NCI-H146 treated with DMSO at 0.1 percent for 48 hours (cell line): ENCODE results near the gene LAMB2.

ENCODE experiments used
- DNase-seq: peaks from one replicate; lab custom pipeline; 2025; ENCODE audit not compliant: unreplicated experiment; lab: John Stamatoyannopoulos, UW

The LAMB2 gene

DNA sequence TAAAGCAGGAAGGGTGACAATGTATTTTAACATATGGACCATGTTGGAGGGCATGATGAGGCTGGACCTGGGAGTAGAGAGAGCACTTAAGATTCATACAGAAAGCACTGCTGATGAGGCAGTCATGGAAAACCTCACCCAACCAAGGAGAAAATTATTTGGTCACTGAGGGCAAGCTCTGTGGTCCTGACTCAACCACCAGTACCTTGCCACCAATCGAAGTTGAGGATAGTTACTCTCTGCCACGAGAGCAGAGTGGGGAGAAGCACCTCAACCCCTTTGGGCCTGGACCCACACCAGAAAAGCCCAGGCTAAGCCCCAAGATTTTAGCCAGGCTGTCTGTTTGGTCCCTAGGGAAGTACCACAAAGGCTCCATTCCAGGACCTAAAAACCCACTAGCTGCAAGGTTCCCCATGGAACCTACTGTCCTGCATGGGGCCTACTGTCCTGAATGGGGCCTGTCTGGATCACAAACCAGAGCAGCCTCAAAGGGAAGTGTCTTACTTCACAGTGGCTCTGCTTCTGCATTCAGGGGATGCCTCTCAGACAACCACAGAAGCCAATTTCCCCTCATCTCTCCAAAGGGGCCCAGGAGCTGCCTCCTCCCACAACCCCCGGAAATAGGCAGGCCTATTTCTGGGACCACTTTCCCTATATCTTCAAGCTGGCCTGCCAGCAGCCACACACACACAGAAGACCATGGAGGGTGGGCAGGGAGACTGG is 29.1 kb upstream of the LAMB2 start:
- DNase-seq = no peak

DNA sequence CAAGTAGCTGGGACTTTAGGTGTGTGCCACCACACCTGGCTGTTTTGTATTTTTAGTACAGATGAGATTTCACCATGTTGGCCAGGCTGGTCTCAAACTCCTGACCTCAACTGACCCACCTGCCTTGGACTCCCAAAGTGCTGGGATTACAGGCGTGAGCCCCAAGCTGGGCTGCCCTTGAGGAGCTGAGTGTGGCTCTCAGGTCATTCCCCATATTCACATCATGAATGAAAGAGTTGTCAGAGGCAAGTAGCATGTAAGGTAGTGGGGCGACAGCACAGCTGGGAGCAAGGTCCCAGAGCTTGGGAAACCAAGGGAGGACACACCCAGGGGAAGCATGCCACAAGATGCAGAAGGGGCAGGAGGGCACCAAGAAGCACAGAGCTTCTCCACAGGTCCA is 28.3 kb upstream of the LAMB2 start:
- DNase-seq = no peak

DNA sequence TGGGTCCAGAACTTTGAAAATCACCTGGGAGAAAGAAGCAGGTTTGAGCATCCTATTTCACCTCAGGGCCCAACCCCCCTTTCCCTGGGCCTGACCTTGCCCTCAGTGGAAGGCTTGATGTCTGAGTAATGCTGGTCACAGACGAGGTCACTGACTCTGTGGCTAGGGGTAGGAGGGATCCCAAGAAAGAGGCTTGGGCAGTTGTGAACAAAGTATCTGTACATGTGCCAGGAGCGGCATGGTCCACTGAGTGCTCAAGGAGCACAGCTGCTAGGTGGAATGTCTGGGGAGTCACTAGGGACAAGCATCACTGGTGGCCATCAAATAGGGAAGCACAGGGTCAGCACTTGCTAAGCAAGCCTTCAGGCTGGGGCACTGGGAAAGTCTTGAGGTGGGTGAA is 25.9 kb upstream of the LAMB2 start:
- DNase-seq = no peak

DNA sequence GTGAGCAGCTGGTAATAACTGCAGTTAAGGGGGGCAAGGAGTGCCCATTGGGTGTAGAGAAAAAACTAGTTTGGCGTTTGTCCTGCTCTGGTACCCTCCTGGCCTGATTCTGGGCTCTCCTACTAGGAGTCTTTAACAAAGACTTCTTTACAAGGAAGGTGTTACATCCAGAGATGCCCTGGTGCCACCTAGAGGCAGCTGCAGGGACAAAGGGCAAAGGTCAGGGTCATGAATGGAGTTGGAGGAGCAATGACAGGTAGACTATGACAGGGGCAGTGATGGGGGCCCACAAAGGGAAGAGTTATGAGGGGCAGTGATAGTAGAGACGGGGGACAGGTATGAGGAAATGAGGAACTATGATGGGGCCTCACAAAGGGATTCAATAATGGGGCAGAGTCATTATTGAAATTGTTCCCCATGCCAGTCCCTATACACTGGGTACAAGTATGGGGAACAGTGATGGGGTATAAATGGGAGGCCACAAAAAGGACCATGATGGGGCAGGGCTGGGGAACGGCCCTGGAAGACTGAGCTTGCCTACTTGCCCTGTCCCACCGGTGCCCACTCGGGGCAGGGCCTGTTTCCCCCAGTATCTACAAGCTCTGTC is 25.4 kb upstream of the LAMB2 start:
- no peak for DNase-seq

DNA sequence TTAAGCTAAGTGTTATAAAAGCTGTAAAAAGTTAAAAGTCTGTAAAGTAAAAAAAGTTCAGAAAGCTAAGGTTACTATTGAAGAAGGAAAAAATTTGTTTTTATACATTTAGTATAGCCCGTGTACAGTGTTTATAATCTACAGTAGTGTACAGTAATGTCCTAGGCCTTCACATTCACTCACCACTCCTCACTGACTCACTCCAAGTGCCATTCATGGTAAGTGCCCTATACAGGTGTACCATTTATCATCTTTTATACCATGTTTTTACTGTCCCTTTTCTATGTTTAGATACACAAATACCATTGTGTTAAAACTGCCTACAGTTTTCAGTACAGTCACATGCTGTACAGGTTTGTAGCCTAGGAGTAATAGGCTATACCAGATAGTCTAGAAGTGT is 24.4 kb upstream of the LAMB2 start:
- DNase-seq = no peak

DNA sequence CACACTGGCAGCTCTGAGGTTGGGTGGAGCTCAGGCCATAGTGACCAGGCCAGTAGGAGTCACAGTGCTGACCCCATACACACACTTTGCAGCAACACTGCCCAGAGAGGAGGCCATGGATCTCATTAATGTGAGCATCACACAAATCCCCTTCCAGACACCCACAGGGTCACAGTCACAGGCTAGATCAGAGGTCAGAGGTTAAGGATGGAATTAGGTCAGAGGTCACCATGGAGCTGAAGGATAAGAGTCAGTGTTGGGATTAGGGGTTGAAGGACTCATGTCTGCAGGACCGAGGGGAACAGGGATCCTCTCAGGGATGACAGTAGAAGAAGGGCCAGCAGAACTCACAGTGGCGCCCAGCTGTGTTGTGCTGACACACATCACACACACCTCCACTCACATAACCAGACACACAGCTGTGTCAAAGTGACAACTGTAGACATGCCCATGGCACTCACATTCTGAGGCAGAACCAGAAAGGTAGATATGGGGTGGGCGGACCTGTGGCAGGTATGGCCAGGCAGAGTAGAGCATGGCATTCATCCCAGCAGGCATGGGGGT is 20.6 kb upstream of the LAMB2 start:
- no peak for DNase-seq

DNA sequence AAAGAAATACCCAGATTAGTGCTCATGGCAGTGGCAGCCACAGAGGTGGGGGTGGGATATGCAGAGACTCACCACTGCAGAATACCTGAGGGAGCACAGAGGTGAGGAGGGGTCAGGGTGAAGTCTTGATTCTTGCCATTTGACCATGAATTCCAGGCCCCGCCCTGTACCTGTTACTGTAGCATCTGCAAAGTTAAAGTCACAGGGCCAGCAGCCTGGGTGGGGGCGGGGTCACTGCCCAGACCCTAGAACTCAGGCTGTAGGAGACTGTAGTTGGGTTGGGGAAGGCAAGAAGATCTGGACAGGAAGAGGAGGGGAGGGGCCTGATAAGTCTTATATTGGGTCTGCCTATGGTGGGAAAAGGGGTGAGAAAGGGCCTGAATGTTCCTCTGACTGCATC is 18.8 kb upstream of the LAMB2 start:
- DNase-seq = no peak

DNA sequence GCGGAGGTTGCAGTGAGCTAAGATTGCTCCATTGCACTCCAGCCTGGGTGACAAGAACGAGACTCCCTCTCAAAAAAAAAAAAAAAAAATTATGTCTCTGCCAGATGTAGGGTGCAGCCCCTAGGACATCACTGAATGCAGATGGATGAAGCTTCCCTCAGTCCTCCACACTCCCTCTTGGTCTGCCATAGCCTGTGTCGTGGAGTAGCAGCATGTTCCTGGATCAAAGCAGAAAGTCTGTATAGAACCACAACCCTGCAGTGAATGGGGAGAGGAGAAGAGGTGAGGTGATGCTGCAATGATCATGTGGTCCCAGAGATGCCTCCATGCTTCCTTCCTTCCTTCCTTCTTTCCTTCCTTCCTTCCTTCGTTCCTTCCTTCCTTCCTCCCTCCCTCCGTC is 15.3 kb upstream of the LAMB2 start:
- no peak for DNase-seq

DNA sequence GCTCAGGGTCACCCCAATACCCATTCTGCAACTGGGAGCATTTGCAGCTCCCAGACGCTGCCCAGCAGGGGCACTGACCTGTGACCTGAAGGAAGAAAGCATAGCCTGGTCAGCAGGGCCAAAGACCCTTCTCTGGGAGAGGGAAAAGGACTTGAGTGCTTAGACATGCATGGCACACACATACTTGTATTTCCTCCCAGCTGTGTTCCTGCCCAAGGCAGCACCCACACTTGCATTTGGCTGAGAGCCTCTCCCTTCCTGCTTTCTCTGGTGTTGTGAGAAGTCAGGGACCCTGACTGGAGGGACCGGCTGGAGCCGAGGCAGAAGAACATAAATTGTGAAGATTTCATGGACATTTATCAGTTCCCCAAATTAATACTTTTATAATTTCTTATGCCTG is 7.2 kb upstream of the LAMB2 start:
- DNase-seq = no peak

DNA sequence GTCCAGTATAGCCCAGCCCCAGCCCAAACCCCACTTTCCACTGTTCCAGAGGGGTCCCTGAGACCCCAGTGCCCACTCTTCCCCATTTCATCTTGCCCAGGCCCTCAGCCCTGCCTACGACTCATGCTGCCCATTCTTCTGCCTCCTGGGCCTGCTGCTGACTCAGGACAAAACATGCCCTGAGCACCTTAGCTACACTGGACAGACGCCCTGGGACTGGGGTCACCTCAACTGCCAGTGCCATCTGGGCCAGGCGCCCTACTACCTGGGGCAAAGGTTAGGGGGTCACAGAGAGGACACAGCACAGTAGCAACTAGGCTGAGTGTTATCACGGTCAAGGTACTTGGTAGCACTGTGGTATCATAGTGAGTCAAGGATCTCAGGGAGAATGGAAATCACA is 2.6 kb upstream of the LAMB2 start:
- DNase-seq = no peak

DNA sequence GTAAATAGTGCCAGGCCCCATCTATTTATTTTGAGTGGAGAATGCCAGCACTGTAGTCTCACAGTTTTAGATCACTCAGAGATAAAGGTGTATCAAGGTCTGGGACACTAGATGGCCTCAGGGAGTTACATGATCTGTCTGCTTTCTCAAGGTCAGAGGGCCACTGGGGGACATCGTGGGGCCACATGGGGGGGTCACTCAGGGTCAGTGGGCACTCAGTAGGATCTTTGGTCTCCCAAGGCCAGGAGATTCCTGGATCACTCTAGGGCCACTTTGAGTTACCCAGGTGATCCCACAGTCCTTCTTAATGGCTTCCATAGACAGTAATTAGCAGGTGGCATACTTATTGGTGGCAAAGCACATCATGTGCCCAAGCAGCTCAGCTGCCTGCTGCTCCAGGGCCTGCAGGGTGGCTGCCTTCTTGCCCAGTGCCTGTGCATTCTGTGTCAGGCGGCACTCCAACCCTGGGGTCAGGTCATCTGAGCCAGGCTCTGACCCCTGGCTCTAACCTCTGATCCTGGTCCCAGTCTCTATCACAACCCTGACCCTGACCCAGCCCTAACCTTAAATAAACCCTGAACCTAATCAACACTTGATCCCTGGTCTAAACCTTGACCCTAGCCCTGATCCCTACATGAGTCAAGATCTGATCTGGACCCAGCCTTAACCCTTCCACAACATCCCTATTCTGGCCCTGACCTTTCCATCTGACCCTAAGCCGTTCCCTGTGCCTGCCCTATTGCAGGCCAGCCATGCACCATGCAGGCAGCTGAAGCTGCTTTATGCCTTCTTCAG is 1.8 kb upstream of the LAMB2 start:
- no peak for DNase-seq

DNA sequence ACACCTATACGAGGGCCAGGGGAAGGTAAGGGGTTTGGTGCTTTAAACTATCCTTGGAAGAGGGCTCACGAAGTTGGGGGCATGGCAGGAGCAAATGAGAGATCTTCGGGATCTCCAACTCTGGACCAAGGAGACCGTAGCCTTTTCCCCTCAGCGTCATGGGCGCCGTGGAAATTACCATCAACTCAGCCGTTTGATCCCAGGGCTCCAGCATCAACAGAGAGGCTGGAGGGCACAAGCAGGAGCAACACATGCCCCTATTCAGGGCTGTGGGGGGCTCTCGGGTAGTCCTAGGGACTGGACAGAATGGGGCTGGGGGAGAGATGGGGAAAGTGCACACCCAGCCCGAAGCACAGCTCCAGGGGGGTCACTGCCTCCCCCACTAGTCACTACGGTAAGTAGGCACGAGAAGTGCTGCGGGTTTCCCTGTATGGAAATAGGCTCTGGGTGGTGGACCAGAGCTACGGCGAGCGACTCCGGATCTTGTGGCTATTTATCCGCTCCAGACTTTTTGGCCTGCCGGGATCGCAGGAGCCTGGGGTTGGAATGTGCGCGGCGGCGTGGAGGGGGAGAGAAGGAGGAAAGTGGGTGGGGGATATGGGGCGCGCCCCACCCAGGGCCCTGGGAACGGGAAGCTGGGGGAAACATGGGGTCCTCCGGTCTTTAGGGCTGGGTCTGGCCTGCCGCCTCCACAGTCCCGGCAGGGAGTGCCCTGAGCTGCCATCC is 539 bp upstream of the LAMB2 start:
- DNase-seq = peak; percentile 26

DNA sequence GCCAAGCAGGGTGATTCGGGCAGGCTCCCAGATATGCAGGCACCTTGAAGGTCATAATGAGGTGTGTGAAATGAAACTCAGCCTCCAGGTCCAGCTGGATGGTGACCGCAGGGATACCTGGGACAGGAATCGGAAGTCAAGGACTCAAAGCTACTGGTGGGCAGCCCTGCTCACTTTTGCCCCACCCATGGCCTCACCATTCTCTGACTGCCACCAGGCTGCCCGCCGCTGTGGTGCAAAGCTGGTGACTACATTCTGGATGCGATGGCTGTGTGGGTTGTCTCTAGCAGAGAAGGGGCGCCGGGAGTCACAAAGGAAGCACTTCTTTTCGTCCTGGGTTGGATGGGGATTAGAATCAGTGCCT is 795 bp downstream of the LAMB2 start:
- DNase-seq = no peak

DNA sequence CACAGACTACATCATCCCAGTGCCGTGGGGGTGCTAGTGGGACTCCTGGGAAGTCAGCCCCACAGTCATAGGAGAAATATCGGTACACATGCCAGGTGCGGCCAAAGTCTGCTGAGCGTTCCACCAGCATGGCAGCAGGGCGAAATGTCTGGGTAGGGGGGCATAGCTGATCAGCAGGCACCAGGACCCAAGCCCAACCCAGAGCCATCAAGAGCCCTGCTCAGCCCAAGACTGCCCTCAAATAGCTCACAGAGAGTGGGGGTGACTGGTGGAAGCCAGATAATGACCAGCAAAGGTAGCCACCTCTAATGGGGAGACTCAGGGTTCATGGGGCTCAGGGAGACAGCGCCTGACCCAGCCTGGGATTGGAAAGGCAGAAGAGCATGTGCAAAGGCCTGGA is 1.3 kb downstream of the LAMB2 start:
- no peak for DNase-seq

DNA sequence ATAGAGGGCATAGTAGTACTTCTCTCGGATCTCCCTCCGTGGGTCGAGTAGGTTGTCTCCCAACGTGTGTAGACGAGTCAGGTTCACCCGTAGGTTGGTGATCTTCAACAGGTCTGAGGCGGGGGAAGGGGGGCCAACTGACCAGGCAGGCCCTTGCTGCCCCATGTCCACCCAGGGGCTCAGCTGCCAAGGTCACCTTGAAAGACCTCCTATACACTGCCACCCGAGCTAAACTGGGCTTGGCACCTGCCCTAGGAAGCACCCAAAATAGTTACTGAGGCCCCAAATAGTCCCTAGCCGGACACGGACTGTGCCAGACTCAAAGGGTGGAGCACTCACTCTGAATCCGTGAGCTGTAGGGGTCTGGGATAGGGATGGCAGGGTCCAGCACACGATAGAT is 1.8 kb downstream of the LAMB2 start:
- no peak for DNase-seq

DNA sequence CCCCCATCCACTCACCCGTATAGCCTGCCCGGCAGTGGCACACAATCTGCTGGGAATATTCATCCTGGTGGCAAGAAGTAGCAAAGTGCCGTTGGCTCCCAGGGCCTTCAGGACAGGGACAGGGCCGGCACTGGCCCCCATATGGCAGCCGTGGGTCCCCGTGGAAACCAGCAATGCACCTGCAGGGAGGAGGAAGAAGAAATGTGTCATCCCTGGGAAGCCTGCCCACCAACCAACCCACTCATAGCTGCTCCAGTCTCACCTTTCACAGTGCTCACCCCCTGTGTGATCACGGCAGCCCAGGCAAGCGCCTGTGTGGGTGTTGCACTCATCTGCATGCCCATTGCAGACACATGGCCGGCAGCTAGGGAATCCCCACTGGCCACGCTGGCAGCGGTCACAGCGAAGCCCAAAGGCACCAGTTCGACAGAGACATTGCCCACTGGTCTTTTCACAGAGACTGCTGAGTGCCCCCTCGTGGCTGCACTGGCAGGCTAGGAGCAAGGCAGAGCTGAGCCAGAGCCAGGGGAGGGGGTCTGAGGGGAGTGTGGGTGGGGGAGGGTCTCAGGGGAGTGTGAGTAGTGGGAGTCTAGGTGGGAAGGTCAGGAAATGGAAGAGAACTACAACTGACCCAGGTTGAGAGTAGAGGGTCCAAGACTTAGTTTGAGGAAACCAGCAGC is 7.7 kb downstream of the LAMB2 start:
- DNase-seq = no peak

DNA sequence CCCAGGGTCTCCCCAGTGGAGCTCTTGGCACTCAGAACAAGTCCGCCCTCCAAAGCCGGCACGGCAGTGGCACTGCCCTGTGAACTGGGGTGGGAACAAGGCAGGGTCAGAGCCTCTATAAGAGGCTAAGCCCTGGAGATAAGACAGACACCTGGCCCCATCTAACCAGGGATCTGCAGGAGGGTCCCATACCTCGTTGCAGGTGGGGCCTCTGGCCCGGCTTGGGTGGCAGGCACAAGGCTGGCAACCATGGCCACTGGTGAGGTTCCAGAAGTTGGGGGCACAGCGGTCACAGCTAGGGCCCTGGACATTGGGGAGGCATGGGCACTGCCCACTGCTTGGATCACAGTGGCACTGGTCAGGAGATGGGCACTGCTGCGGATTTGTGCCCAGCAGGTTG is 8.6 kb downstream of the LAMB2 start:
- no peak for DNase-seq

DNA sequence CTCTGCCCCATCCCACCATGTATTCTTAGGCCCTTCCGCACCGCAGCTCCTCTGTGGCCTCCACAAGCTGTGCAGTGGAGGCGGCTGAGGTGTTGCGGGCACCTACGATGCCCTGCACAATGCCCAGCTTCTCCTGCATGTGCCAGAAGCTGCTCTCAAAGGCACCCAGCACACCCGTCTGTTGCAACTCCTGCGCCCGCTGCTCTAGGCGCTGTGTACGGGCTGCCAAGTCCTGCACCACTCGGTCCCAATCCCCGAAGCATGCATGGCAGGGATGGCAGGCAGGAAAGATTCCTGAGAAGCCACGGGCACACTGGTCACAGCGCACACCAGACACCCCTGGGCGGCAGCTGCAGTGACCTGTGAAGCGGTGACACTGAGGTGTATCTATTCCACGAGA is 9.2 kb downstream of the LAMB2 start:
- DNase-seq = no peak

DNA sequence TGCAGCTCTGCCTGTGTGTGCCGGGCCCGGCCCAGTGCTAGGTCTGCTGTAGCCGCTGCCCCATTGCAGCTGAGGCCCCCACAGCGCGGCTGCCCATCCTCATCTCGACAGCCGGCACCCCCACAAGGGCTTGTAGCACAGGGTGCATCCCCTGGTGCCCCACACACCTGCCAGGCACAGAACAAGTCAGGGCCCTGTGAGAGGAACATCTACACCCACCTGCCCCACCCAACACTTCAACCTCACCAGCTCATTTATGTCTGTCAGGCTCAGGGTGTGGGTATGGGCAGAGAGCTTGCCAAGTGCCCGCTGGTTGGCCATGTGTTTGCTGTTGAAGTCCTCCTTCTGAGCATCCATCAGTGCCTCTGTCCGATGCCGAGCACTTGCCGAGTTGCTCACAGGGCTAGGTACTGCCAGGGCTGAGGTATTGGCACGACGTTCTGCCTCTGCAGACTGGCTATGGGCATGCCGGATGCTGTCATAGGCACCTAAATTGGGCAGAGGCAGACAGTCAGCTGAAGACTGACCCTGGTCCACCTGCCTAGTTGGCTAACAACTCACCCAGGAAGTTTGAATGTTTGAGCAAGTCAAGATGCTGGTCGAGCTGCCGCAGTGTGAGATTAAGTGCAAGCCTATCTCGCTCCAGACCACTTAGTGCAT is 9.8 kb downstream of the LAMB2 start:
- no peak for DNase-seq

DNA sequence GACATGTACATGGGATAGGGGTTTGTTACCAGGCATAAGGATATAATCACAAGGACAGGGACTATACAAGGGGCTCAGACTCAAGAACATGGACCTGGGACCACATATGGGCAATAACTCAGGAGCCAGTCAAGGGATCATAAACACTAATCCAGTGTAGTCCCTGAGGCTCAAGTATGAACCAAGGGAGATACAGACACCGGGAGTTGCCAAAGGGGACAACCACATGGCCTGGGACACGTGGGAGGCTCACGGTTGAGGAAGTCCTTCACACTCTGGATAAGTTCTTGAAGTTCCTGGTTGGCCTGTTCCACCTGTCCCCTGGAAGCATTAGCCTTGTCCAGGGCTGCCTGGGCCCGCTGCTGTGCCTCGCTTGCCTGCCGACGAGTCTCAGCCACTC is 10.4 kb downstream of the LAMB2 start:
- no peak for DNase-seq
